T-helper 1 cell (primary cell): ENCODE data around the gene PTGER1.

Source experiments
- DNase-seq, 5 donors: peaks; one replicate each; pipeline ENCODE4 v3.0.0-alpha.2; 2012 to 2020

Gene PTGER1

DNA sequence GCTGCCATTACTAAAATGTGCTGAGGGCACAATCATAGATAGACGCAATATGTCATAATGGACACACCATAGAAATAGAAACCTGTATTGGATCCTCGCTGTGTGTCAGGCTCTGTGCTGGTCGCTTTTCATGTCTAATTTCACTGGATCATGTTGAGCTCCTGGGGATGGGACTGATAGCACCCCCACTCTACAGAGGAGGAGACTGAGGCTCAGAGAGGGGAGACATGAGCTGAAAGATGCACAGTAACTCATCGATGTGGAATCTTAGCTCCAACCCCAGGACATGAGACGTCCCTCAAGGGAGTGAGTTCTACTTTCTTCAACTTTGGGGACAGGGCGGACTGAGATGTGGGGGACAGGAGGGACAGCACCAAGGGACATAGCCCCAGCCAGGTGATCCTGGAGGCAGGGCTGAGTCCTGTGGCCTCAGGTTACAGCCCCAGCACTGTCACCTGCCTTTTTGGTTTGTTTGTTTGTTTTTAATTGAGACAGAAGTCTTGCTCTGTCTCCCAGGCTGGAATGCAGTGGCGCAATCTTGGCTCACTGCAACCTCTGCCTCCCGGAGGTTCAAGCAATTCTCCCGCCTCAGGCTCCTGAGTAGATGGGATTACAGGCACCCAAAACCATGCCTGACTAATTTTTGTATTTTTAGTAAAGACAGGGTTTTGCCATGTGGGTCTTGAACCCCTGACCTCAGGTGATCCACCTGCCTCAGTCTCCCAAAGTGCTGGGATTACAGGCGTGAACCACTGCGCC is 27.4 kb upstream of the PTGER1 start:
- no peak for DNase-seq

DNA sequence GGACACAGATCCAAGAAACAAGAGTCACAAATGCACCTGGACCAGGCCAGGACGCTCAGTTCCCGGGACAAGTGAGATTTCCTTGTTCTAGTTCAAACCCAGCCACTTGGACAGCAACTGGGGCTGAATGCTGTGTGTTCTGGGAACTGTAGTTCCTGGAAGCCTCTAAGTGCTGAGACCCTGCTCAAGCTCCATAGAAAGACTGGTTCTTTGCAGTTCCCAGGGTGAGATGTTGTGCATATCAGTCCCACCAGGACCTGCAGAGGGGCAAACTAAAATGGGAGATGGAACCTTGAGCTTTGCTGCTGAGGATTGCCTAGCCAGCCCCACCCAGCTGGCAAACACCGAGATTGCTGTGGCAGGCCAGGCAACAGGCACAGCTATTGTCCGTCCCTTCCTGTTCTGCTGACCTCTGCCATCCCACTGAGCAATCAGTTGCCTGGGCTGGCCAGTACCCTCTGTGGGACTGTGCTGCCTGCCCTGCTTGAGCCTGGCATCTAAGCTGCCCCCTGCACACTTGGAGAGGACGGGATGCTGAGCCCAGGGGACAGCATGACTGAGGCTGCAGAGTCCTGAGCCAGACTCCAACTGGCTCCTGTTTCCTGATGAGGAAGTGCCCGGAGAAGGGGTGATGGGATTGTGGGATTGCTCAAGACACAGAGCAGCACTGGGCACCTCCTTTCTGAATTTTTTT is 22.2 kb upstream of the PTGER1 start:
- no peak for DNase-seq

DNA sequence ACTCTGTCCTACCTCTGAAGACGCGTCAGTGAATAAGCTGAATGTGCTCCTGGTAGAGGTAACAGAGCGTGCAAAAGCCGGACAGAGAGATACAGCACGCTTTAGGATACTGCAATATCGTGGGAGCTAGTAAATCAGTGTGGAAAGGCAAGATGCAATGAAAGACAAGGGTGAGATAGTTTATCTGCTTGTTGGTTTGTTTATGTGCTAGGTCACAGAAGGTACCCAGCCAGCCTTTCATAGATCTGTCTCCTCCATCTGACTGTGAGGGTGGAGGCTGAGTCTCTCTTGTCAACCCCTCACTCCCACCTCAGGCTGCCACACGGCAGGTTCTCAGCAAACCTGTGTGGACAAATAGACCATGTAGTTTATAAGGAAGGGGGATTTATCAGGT is 21.7 kb upstream of the PTGER1 start:
- no peak for DNase-seq

DNA sequence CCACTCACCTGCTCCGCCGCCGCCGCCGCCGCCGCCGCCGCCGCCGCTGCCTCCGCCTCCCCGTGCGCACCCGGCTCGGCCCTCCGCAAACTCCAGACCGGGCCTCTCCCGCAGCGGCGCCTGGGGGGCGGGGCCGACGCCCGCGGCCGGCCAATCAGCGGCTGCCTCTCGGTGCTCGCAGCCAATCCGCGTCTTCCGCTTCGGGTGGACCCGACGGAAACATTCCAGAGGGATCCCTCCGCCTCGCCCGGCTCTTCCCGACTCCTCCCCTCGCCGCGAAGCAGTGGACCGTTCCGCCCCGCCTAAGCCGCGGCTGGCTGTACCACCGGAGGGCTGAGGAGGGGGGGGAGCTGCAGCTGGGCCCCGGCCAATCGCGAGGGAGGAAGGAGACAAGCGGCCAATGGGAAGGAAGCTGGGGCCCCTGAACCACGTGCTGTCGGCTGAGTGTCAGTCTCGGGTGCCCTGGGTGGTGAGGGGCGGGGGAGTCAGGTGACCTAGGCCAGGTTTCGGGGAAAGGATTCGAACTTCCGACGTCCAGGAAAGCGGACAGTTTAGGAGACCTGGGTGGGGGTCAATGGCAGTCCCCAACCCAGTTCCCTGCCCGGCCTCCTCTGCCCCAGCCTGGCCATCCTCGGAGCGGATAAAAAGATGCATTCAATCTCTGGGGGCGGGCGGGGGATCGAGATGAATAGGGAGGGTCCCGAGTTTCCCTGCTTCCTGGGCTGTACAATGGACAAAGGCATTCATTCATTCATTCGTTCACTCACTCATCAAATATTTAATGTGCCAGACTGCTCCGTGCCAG is 21.1 kb upstream of the PTGER1 start, which contains the start of gene GIPC1:
GIPC1 (minus strand) TSS at position 99 of the 805 bp plus-strand sequence. CDS start 13,151 bp downstream, outside the sequence.
- DNase-seq: peak; percentile 66 to 80 (median 76)

DNA sequence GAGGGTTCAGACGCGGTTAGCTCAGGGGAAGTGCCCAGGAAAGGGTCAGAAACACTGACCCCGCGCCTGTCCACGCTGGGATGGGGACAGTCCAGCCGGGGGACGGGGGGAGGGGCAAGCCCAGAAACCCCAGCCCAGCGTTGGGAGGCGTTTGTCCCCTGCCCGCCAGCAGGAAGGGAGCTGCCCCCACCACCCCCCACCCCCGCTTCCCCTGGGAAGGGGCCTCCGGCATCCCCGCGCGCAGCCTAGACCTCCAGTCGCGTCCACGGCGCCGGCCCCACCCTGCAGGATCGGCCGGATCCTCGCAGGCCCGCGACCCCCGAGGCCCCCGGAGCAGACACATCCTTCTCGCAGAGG is 20.5 kb upstream of the PTGER1 start:
- no peak for DNase-seq

DNA sequence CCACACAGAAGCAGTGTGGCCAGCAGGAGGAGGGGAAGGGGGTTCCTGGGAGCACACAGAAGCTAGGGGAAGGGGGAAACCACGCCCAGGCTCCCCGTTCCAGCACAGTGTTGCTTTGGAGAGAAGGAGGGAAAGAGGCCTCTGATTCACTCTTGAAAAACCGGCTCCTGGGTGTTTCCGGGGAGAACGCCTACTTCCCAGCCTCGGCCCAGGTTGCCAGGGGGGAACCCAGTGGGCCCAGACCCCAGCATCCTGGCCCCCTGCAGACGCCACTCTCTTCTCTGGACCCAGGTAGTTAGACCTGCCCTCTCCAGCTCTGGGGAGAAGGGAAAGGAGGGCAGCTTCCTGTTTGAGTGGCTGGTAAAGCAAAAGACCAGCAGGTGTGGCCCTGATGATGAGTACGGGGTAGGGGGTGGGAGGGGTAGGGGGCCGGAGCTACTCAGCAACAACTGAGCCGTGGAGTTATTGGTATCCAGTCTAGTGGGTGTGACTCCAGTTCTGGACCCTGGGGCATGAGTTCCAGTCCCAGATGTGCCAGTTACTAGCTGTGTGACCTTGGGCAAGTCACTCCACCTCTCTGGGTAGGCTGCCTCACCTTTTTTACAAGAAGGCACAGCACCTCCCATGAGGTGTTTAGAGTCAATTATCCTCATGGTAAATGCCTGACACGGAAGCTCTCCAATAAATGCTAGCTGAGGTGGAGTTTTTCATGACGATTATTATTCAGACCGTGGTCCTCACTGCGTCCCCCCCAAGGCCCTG is 19.9 kb upstream of the PTGER1 start:
- DNase-seq: no peak

DNA sequence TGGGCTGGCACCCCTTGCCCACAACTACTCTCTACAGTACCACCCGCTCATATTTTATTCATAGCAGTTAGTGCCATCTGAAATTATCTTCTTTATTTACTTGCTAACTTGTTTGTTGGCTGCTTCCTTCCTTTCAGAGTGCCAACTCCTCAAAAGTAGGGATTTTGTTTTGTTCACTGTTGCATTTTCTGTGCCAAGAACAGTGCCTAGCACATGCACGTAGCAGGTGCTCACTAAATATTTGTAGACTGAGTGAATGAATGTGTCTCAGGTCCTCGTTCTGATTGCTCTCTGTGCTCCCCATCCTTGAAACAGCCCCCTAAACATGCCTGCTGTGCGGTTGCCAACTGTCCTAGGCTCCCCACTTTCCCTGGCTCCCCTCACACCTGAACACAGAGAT is 19.3 kb upstream of the PTGER1 start:
- no peak for DNase-seq

DNA sequence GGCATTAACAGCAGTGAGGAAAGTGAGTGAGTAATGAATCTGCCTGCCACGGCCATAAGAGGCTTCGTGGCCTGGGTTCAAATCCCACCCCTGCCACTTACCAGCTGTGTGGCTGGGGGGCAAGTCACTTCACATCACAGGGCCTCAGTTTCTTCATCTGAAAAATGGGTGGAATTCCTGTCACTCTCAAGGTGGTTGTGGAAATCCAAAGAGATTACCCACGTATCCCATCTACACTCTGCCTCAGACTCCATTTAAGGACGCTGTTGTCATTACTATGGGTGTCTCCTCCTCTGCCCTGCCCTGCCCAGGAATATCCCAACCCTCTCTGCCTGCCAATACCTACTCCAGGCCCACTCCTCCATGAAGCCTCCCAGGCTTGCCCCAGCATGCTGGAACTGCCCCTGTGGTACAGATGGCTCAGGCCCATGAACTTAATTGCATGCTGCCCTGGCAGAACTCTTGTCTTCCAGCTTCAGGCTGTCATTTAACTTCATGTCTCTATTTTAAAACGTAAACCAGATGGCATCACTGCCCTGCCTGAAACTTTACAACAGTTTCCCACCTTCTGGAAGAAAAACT is 17.7 kb upstream of the PTGER1 start:
- DNase-seq: no peak

DNA sequence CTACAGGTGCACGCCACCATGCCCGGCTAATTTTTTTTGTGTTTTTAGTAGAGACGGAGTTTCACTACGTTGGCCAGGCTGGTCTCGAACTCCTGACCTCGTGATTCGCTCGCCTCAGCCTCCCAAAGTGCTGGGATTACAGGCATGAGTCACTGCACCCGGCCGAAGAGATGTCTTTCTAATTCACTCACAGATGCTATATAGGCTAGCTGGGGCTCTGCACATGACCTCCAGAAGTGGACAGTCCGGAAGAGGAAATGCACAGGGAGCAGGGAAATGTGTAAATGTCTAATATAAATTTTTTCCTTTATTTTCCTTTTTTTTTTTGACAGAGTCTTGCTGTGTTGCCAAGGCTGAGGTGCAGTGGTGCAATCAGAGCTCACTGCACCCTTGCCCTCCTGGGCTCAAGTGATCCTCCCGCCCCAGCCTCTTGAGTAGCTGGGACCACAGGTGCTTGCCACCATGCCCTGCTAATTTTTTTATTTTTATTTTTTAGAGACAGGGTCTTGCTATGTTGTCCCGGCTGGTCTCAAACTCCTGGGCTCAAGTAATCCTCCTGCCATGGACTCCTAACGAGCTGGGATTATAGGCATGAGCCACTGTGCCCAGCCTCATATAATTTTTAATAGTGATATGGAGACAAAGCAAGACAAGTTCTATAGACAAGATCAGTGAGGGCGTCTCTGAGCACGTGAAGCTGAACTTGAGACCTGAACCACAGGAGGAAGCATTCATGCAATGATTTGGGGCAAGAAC is 12.4 kb upstream of the PTGER1 start:
- no peak for DNase-seq

DNA sequence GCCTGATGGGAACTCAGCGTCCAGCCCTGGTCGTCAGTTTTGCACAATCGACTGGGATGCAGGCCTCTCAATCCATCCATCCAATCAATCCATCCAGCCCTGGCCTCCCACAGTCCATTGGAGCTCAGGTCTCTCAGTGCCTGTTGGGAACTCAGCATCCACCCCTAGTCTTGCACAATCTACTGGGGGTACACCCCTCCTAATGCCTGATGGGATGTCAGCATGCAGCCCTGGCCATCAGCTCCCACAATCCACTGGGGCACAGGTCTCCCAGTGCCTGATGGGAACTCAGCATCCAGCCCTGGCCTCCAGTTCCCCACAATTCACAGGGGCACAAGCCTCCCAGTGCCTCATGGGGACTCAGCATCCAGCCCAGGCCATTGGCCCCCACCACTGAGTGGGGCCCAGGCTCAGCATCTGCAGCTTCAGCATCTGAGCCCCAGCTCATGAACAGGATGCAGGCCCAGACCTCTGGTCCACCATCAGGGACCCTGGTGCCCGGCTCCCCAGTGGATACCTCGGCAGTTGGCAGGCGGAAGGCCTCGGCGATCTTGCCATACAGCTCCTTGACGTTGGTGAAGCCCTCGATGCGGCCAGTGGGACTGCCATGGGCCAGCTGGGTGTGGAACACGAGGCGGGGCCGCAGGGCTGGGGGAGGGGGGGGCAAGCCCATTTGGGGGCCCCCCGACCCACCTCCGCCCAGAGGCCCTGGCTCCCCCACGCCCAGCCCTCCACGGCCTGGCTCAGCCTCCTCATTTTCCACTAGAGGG is 7.2 kb upstream of the PTGER1 start:
- DNase-seq: no peak

DNA sequence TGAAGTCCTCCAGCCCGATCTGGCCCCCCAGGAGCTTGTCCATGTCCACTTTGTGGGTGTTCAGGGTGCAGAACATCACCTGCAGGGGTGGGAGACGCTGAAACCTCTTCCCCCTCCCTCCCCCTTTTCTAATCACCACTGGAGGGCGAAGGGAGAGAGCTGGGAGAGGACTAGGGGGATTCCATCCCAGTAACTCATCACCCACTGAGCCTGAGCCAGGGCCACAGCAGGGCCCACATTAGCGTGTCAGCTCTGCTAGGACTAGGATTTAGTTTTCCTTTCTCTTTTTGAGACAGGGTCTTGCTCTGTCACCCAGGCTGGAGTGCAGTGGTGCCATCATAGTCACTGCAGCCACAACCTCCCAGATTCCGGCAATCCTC is 5.5 kb upstream of the PTGER1 start:
- no peak for DNase-seq

DNA sequence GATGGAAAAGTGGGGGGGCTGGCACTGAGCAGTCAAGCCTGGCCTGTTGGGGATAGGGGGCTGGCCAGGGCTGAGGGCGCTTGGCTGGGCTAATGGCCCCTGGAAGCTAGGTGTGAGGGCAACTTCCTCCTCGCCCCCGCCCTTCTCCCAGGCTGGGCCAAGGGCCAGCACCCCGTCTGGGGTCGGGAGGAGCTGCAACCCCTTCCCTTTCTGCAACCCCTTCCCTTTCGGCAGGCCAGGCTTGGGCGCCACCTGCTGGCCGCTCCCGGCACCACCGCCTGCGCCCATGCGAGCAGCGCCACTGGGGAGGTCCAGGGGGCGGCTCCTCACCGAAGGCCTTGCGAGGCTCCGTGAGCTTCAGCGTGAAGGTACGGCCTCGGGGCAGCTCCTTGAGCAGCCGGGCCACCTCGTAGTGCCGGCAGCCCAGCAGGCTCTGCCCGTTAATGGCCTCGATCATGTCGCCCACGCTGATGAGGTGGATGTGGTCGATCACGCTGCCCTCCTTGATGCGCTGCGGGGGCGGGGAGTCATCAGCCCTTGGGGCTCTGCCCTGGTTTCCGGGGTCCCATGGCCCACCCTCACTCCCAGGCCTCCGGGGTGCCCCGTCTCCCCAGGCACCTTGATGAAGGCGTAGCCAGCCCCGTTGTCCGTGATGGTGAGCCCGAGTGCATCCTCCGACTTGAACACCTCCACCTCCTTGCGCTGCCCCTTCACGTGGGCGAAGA is 5.0 kb upstream of the PTGER1 start:
- peak; percentile 34 to 60 (median 55) for DNase-seq

DNA sequence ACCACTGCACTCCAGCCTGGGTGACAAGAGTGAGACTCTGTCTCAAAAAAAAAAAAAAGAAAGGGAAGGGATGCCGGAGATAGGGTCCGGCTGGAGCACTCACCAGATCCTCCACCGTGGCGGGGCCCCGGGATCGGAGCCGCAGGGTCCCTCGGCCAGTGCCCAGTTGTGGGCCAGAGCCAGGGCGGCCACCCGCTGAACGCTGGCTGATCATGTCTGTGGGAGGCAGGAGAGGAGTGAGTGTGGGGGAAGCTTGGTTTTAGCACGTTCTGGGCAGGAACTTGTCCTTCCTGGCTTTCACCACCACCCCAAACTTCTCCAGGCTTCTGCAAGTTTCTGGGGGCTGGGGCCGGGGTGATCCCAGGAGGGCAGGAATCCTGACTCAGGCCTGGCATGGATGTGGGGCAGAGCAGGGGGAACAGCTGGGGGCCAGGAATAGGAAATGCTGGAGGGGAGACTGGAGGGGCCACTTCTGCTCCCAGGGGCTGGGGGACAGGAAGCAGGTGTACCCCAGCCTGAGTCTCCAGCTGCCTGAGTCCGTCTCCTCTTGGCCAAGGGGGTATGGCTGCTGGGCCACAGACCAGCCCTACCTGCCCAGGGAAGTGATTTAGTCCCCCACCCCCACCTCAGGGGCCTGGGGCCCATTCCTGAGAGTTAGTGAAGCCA is 4.3 kb upstream of the PTGER1 start:
- no peak for DNase-seq

DNA sequence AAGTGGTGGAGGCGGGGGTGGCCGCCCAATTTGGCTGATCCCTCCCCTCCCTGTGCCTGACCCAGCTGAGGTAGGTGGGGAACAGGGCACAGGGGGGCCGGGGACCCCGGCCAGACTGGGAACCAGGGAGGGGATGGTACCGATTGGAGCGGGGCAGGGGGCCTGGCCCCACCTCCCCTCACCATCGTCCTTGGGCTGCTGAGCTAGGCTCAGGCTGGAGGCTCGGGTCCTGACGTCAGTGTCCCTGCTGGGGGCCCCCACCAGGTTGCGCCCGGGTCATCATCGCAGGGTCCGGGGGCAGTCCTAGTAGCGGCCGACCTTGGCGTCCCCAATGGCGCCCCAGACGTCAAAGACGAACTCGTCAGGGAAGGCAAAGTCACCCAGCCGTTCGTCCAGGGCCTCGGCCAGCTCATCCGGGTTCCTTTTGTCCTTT is 3.0 kb upstream of the PTGER1 start:
- no peak for DNase-seq

DNA sequence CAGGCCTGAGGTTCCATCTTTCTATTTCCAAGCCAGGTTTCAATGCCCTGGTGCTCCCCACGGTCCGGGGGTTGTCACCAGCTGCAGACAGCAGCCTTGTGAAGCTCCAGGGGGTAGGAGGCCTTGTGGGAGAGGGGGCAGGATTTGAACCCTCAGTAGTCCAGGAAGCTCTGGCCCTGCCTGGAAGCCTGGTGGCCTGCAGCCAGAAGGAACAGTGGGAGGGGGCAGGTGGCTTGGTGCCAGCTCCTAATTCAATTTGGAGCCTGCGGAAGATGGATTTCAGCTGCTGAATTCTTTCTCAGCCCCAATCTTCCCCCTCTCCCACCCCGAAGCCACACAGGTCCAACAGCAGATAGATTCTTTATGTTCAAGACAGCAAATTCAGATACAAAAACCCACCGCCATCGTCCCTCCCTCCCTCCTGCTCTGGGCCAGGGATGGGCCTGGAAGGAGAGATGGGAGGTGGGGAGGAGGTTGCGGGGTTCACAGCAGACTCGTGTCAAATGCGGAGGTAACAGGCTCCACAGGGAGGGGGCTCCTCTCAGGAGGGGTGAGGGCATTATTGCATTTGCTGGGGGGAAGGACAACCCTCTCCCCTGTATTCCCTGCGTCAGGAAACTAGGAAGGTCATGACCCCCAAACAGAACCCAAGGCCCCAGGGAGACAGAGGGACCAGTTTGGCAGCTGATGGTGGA is 2.4 kb upstream of the PTGER1 start:
- no peak for DNase-seq

DNA sequence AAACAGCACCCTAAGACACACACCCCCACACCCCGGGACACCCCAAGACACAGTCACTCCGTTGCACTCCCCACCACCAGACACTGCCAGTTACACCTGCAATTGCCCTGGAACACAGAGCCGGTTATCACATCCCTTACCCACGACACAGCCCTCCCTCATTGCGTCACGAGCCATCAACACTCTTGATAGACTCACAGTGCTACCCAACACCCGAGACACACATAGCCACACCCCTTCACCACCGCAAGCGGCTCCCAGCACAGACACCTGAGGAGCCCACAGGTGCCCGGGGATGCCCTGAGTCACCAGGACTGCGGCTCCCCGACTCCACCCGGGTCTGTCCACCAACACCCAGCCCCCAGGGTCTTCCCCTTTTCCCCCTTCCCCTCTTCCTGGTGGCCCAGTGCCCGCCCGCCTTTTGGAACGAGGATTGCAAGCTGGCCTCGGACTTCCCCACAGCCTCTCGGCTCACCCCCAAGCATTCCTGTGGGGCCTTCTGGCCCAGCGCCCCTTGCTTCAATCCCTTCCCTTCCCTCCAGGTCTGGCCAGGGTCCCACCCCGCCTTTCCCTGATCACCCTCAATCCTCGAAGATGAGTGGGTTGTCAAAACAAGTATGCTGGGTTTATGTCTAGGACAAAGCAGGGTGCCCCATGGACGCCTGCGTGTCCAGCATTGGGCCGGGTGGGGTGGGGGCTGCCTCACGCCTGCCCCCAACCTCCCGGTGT is 1.7 kb upstream of the PTGER1 start:
- DNase-seq: peak in 1 of 5 donors; percentile 27

DNA sequence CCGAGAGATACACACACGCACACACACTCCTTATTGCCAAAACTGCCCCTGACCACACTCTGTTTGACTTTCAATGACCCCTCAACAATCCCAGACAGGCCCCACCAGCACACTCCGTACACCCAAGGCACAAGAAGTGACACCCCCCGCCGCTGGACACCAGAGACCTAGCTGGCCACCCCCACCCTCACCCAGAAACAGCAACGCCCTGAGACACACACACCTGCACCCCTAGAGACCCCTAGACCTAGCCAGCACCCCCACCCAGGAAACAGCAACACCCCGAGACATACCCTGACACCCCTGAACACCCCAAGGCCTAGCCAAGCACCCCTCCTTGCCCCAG is 1.1 kb upstream of the PTGER1 start:
- DNase-seq: no peak

DNA sequence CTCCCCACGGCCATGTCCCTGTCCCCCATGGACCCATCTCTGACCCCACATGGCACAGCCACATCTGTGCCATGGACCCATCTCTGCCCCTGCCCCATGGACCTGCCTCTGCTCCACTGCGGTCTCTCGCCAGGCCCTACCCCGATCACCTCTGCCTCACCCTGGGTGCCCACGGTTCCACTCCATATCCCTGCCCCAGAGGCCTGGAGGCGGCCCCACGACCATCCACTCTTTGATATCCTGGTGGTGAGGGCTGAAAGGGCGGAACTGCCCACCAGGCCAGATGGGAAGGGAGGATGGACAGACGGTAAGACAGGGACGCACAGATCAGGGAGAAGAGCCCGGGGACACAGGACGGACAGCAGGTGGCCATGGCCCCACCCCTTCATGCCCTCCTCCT is 327 bp downstream of the PTGER1 start:
- no peak for DNase-seq
